Ovary (tissue), 9 donors: ENCODE results near the gene COL23A1. TPM values are rescaled to one million over a fixed set of nuclear protein-coding genes. Genes with fewer than 3 reads are reported as not detected.

Experiments
- DNase-seq, 5 donors: peaks; one replicate each; pipeline ENCODE4 v3.0.0-alpha.2; 2019 to 2020
- H3K27ac ChIP-seq, 2 donors: fragments of 200-600 bp; one replicate each; pipeline versions ENCODE4 v1.5.1 to v1.8.0; 2019 to 2022
- H3K27me3 ChIP-seq: fragments of 200-600 bp; one replicate; pipeline ENCODE4 v1.8.0; 2022
- H3K36me3 ChIP-seq: fragments of 200-600 bp; sonication (generic); one replicate; pipeline ENCODE4 v1.5.1; 2019
- H3K4me1 ChIP-seq: one replicate; pipeline ENCODE4 v1.8.1; 2013; ENCODE audit warnings: mild to moderate bottlenecking, moderate library complexity; ENCODE audit not compliant: insufficient read depth
- H3K4me3 ChIP-seq: fragments of 200-600 bp; sonication (generic); one replicate; pipeline ENCODE4 v1.5.1; 2017
- H3K9me3 ChIP-seq, 2 donors: fragments of 200-600 bp in 1 of 2; sonication (generic) in 1 of 2; one replicate each; pipeline versions ENCODE4 v1.5.1 to v1.8.1; 2013 to 2019; ENCODE audit warnings: mild to moderate bottlenecking in 1 of 2, moderate library complexity in 1 of 2
- CTCF ChIP-seq, 3 donors: fragments of 450-650 bp in 2 of 3; fragments of 200-600 bp in 1 of 3; IDR thresholded peaks; one replicate each; pipeline versions ENCODE4 v1.5.1 to v1.8.0; 2016 to 2022; ENCODE audit warnings: antibody characterized with exemption in 3 of 3, mild to moderate bottlenecking in 1 of 3
- EP300 ChIP-seq: sonication (generic); formaldehyde crosslinking; IDR thresholded peaks from one replicate; pipeline ENCODE4 v1.6.1; 2017; ENCODE audit warnings: antibody characterized with exemption
- POLR2A ChIP-seq: fragments of 450-650 bp; IDR thresholded peaks from one replicate; pipeline ENCODE4 v1.6.1; 2017; ENCODE audit warnings: antibody characterized with exemption, mild to moderate bottlenecking, moderate library complexity
- WGBS, 3 donors: extraction: QIAGEN DNeasy Blood & Tissue Kit in 1 of 3; methylation state at CpG; one replicate each; pipeline versions ENCODE4 v1.1.5 to v1.1.7; 2013 to 2017; 5-methylcytosine and 5-hydroxymethylcytosine counted together
- intact Hi-C, 4 donors: fragments of 100-400 bp; cut with DNase I; formaldehyde crosslinking; loops; one replicate each; pipeline versions ENCODE4 v1.11.0 to v1.15.1; 2022 to 2023
- polyA plus RNA-seq, 2 donors: library from polyadenylated mRNA; stranded (reverse); fragments of 200-250 nt in 1 of 2; fragments of 350-450 nt in 1 of 2; fragmentation: Illumina TruSeq in 1 of 2; extraction: RNeasy Lipid Tissue Mini Kit (QIAGEN cat#74804) in 1 of 2; gene quantifications; one replicate each; pipeline ENCODE4 v1.2.3, GENCODE V29; 2013 to 2014
- total RNA-seq, 7 donors: library from RNA; depleted of rRNA in 2 of 7; stranded (reverse); fragments of >200 nt in 2 of 7; fragmentation: NEBNext Ultra II Directional in 3 of 7; extraction: Animal tissue kit (Norgen Biotek cat#: 25700) in 3 of 7; gene quantifications; one replicate each; pipeline versions ENCODE4 v1.1.0 to v1.2.4, GENCODE V29; 2016 to 2023
- donor health status: DM: no; HTN: no; CAD: no; lungs with moderate emphysema.
- donor health status: DM: no; HTN: no; CAD: no.
- donor health status: Bipolar disorder and iron deficiency.
- donor health status: DM: yes; HTN: yes; CAD: no.
- donor health status: DM: no; HTN: no; CAD: no.
- donor health status: DM: yes; HTN: yes; CAD: no.

The COL23A1 gene
- total and polyA plus RNA-seq, 9 donors, result 0.13 to 0.92 (median 0.39) TPM; not detected in 1

- no peaks in the 10 kb centered on the region for H3K27me3 ChIP-seq
- no peaks in the 10 kb centered on the region for H3K9me3 ChIP-seq
- H3K27ac ChIP-seq, result no peak overlapping the region
- H3K36me3 ChIP-seq, result no peaks in the 10 kb centered on the region
- DNase-seq, result no peak
- 62 to 69% (median 63%) methylated on average over 5 of the region's 5 CpGs for WGBS, 3 donors
- intact Hi-C loops, result no loop called here
- H3K4me1 ChIP-seq, result peaks cover 10% of the 10 kb centered on the region
- H3K4me3 ChIP-seq, result no peak overlapping the region
- no peak for TF ChIP-seq EP300
- TF ChIP-seq POLR2A, result no peak
- no peak for TF ChIP-seq CTCF (IDR thresholded peaks at IDR 0.05)
Measured at GRCh38 chr5:178208540-178209227, 381.5 kb downstream of the COL23A1 start.

- 78 to 94% (median 91%) methylated on average over 1 of the region's 1 CpG for WGBS, 3 donors
- Histone ChIP-seq H3K36me3 (no peaks in the 10 kb centered on the region), H3K9me3 (no peaks in the 10 kb centered on the region), H3K4me3 (no peak overlapping the region), H3K4me1 (peaks cover 10% of the 10 kb centered on the region), H3K27me3 (no peaks in the 10 kb centered on the region), H3K27ac (no peak overlapping the region)
- DNase-seq, result no peak
- TF ChIP-seq EP300 (no peak), POLR2A (no peak), CTCF (IDR thresholded peaks at IDR 0.05) (no peak)
- intact Hi-C loops, result no loop called here
Measured at GRCh38 chr5:178207917-178208280, 382.3 kb downstream of the COL23A1 start.

- intact Hi-C loops, result no loop called here
Measured at GRCh38 chr5:178207183-178207916, 382.8 kb downstream of the COL23A1 start.

More at GRCh38 chr5:178207183-178207916, 382.8 kb downstream of the COL23A1 start:
- DNase-seq, result no peak
- no peak overlapping the region for H3K4me3 ChIP-seq
- H3K9me3 ChIP-seq, result no peaks in the 10 kb centered on the region
- TF ChIP-seq CTCF (IDR thresholded peaks at IDR 0.05), result no peak
- TF ChIP-seq POLR2A, result no peak
- TF ChIP-seq EP300, result no peak
- H3K27ac ChIP-seq, result no peak overlapping the region
- H3K27me3 ChIP-seq, result no peaks in the 10 kb centered on the region
- peaks cover 10% of the 10 kb centered on the region for H3K4me1 ChIP-seq
- no peaks in the 10 kb centered on the region for H3K36me3 ChIP-seq
- WGBS, 3 donors, result 23 to 32% (median 29%) methylated on average over 5 of the region's 5 CpGs
